Measurements from ENCODE around the gene TPI1. TPM values are rescaled to one million over a fixed set of nuclear protein-coding genes. Genes with fewer than 3 reads are reported as not detected.

Gene TPI1
- polyA plus RNA-seq, 1 of the 3 experiments (the other 2 are of a cell fraction) = 1,175 TPM

- Histone ChIP-seq H3K27me3 (ENCODE audit: insufficient read depth) (no peaks in the 10 kb centered on the region), H3K79me2 (ENCODE audit: insufficient read depth) (no peaks in the 10 kb centered on the region), H4K20me1 (ENCODE audit: insufficient read depth) (no peaks in the 10 kb centered on the region), H3K36me3 (replicated peaks in 1 of 2; ENCODE audit: control insufficient read depth in 1 of 2, insufficient read depth in 2 of 2, low read length in 1 of 2) (no peaks in the 10 kb centered on the region), H3F3A (replicated peaks; ENCODE audit: insufficient read depth) (no peaks in the 10 kb centered on the region), H3K9me3 (no peaks in the 10 kb centered on the region), H2AFZ (ENCODE audit: low read depth) (no peak overlapping the region), H3K4me1 (ENCODE audit: control insufficient read depth in 1 of 2, insufficient read depth in 2 of 2, low read depth in 1 of 2, low read length in 1 of 2) (no peaks in the 10 kb centered on the region; a peak in 1 of 4 replicates), H3K9me2 (no peaks in the 10 kb centered on the region), H3K9ac (no peak overlapping the region), H3K4me2 (no peak overlapping the region), H3K27ac (ENCODE audit: low read depth in 2 of 2, low read length in 1 of 2) (no peak overlapping the region), H3K4me3 (ENCODE audit: low read depth in 2 of 2, low read length in 1 of 2) (no peak overlapping the region)
- no peak for DNase-seq
- CTCF ChIA-PET = interaction anchor here (0.9 to 1.4 kb wide), 2 partner anchors 11 to 344 kb away, joined by 3 read pairs; no protein-coding TSS in a partner anchor
- POLR2A ChIA-PET = no interaction called here
- WGBS (ENCODE audit: low lambda C conversion rate) = 74% methylated on average over 6 of the region's 6 CpGs
- TF ChIP-seq PBX3 (IDR thresholded peaks at IDR 0.05) (no peak), POLR2AphosphoS5 (IDR thresholded peaks at IDR 0.05; ENCODE audit: low read depth, low read length) (no peak), JUND (IDR thresholded peaks at IDR 0.05) (no peak), NFIC (IDR thresholded peaks at IDR 0.05; ENCODE audit: borderline replicate concordance) (no peak), MAX (IDR thresholded peaks at IDR 0.05; ENCODE audit: low read depth) (no peak), YY1 (IDR thresholded peaks at IDR 0.05; ENCODE audit: low read depth) (no peak), REST (IDR thresholded peaks at IDR 0.05; ENCODE audit: low read depth, low read length) (no peak), USF1 (IDR thresholded peaks at IDR 0.05; ENCODE audit: borderline replicate concordance, low read depth) (no peak), RCOR1 (IDR thresholded peaks at IDR 0.05; ENCODE audit: low read length) (no peak), TCF12 (IDR thresholded peaks at IDR 0.05) (no peak), MXI1 (IDR thresholded peaks at IDR 0.05; ENCODE audit: low read depth, low read length) (no peak), FOXM1 (IDR thresholded peaks at IDR 0.05; ENCODE audit: low read depth) (no peak), NRF1 (IDR thresholded peaks at IDR 0.05; ENCODE audit: low read depth, low read length) (no peak), SMC3 (IDR thresholded peaks at IDR 0.05; ENCODE audit: low read depth, low read length) (no peak), USF2 (IDR thresholded peaks at IDR 0.05; ENCODE audit: borderline replicate concordance, low read depth, low read length) (no peak), RAD21 (IDR thresholded peaks at IDR 0.05; ENCODE audit: low read length) (no peak), CTCF (IDR thresholded peaks at IDR 0.05) (no peak)
These were observed 29.6 kb downstream of the TPI1 start for GRCh38 chr12:6896846-6897435.

Data from SK-N-SH (cell line).